ENCODE data around the gene CHCHD3. TPM values are rescaled to one million over a fixed set of nuclear protein-coding genes. Genes with fewer than 3 reads are reported as not detected.

Gene CHCHD3
- total and polyA plus RNA-seq, 9 of the 15 experiments (the other 6 are each of a cell fraction or from before 2014, with no cell fraction given) = 66.2 to 279 (median 204) TPM

DNA sequence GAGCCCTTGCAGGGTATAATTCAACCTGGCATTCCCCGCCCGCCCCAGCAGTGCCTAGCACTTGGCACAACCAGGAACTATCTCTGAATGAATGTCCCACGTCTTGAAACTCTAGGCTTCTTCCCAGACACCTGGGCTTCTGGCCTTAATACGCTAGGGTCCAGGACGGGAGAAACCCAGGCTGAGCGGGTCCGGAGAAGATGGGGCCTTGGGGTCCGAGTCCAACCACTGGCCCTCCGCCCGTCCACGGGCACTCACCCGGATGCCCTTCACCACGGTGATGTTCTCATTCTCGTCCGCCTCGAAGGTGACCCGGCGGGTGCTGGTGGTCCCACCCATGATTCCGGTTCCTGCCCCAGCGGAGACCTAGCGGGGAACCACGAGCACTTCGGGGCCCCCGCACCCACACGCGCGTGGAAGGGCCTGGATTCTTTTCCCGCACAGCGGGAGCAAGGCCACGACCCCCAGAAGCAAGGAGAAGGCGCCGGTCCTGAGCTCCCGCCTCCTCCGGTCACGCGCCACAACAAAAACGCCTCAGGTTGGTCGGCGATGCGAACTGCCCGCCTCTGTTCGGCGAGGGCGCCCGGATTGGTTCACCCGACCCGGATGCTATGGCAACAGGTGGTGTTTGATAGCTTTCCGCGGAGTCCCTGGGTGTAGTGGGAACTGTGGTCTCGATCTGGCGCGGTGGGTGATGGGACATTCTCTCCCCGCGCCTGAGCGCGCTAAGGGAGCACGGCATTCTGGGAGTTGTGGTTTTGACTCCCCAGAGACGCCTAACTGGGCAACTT, at the start of gene CHCHD3 (continued):
- TF ChIP-seq, protein P1, sequence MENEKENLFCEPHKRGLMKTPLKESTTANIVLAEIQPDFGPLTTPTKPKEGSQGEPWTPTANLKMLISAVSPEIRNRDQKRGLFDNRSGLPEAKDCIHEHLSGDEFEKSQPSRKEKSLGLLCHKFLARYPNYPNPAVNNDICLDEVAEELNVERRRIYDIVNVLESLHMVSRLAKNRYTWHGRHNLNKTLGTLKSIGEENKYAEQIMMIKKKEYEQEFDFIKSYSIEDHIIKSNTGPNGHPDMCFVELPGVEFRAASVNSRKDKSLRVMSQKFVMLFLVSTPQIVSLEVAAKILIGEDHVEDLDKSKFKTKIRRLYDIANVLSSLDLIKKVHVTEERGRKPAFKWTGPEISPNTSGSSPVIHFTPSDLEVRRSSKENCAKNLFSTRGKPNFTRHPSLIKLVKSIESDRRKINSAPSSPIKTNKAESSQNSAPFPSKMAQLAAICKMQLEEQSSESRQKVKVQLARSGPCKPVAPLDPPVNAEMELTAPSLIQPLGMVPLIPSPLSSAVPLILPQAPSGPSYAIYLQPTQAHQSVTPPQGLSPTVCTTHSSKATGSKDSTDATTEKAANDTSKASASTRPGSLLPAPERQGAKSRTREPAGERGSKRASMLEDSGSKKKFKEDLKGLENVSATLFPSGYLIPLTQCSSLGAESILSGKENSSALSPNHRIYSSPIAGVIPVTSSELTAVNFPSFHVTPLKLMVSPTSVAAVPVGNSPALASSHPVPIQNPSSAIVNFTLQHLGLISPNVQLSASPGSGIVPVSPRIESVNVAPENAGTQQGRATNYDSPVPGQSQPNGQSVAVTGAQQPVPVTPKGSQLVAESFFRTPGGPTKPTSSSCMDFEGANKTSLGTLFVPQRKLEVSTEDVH (IDR thresholded peaks at IDR 0.05; ENCODE audit: low read depth, partially characterized antibody) = no peak
- TF ChIP-seq GABPA (tag; conservative IDR thresholded peaks at IDR 0.05; ENCODE audit: low read depth) = peak; percentile 93
- TF ChIP-seq, protein P2, sequence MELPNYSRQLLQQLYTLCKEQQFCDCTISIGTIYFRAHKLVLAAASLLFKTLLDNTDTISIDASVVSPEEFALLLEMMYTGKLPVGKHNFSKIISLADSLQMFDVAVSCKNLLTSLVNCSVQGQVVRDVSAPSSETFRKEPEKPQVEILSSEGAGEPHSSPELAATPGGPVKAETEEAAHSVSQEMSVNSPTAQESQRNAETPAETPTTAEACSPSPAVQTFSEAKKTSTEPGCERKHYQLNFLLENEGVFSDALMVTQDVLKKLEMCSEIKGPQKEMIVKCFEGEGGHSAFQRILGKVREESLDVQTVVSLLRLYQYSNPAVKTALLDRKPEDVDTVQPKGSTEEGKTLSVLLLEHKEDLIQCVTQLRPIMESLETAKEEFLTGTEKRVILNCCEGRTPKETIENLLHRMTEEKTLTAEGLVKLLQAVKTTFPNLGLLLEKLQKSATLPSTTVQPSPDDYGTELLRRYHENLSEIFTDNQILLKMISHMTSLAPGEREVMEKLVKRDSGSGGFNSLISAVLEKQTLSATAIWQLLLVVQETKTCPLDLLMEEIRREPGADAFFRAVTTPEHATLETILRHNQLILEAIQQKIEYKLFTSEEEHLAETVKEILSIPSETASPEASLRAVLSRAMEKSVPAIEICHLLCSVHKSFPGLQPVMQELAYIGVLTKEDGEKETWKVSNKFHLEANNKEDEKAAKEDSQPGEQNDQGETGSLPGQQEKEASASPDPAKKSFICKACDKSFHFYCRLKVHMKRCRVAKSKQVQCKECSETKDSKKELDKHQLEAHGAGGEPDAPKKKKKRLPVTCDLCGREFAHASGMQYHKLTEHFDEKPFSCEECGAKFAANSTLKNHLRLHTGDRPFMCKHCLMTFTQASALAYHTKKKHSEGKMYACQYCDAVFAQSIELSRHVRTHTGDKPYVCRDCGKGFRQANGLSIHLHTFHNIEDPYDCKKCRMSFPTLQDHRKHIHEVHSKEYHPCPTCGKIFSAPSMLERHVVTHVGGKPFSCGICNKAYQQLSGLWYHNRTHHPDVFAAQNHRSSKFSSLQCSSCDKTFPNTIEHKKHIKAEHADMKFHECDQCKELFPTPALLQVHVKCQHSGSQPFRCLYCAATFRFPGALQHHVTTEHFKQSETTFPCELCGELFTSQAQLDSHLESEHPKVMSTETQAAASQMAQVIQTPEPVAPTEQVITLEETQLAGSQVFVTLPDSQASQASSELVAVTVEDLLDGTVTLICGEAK (IDR thresholded peaks at IDR 0.05) = peak; percentile 92
- TF ChIP-seq, protein P2 (CRISPR knock-in tag; IDR thresholded peaks at IDR 0.05) = peak; percentile 45; the same call in 1 of the 2 replicates
- TF ChIP-seq ADNP (tag; IDR thresholded peaks at IDR 0.05) = no peak
- no peak for TF ChIP-seq ZEB2 (IDR thresholded peaks at IDR 0.05)
- TF ChIP-seq, protein P3, sequence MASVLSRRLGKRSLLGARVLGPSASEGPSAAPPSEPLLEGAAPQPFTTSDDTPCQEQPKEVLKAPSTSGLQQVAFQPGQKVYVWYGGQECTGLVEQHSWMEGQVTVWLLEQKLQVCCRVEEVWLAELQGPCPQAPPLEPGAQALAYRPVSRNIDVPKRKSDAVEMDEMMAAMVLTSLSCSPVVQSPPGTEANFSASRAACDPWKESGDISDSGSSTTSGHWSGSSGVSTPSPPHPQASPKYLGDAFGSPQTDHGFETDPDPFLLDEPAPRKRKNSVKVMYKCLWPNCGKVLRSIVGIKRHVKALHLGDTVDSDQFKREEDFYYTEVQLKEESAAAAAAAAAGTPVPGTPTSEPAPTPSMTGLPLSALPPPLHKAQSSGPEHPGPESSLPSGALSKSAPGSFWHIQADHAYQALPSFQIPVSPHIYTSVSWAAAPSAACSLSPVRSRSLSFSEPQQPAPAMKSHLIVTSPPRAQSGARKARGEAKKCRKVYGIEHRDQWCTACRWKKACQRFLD (CRISPR knock-in tag; IDR thresholded peaks at IDR 0.05) = peak; percentile 80; the same call in 1 of the 2 replicates
- peak in 1 of 2 experiments; percentile 73; a peak in 2 of 4 replicates for TF ChIP-seq TBL1XR1 (IDR thresholded peaks at IDR 0.05; ENCODE audit: low read length in 2 of 2)
- peak; percentile 98 for TF ChIP-seq ZFX (CRISPR knock-in tag; IDR thresholded peaks at IDR 0.05)
- TF ChIP-seq PHF20 (IDR thresholded peaks at IDR 0.05; ENCODE audit: partially characterized antibody) = peak; percentile 91
- peak; percentile 16 for TF ChIP-seq BRD9 (IDR thresholded peaks at IDR 0.05; ENCODE audit: low read depth, partially characterized antibody)
- peak in 1 of 2 experiments; percentile 96; a peak in 2 of 4 replicates for TF ChIP-seq ARNT (IDR thresholded peaks at IDR 0.05)
- TF ChIP-seq MYNN (IDR thresholded peaks at IDR 0.05) = no peak
- TF ChIP-seq MYNN (CRISPR knock-in tag; IDR thresholded peaks at IDR 0.05) = no peak
- TF ChIP-seq ZNF584 (CRISPR knock-in tag; IDR thresholded peaks at IDR 0.05; ENCODE audit: low read depth) = no peak

Data from K562 (cell line).